ENCODE results near the gene APLP1. TPM values are rescaled to one million over a fixed set of nuclear protein-coding genes. Genes with fewer than 3 reads are reported as not detected.
"Not testable (repeated sequence)": the region's sequence is repeated elsewhere in the genome, so short reads cannot be mapped to it uniquely, and the experiment has no call there.

The APLP1 gene
- total and polyA plus RNA-seq, 2 of the 4 experiments (the other 2 are of a cell fraction), result 4.7 to 41.0 TPM

GRCh38 chr19:35891819-35892218 lies 23.4 kb downstream of the APLP1 start:
- POLR2A ChIA-PET (ENCODE audit: unreplicated experiment), result not testable (repeated sequence)
- CTCF ChIA-PET, result interaction anchor here (0.6 kb wide), 1 partner anchor 976 kb away, joined by 4 read pairs; no protein-coding TSS in a partner anchor

More at GRCh38 chr19:35891819-35892218, 23.4 kb downstream of the APLP1 start:
- H2AK5ac ChIP-seq (ENCODE audit: low read depth, low read length); in situ Hi-C loops (cut with MboI; ENCODE audit: low sequenced_read_pairs); H3K9me3 ChIP-seq (ENCODE audit: control insufficient read depth, insufficient read depth, low read length); H4K20me1 ChIP-seq (ENCODE audit: insufficient read depth, low read length); H2BK120ac ChIP-seq (ENCODE audit: low read depth, low read length); H3K4me3 ChIP-seq (ENCODE audit: insufficient read depth, low read depth, low read length); dilution Hi-C loops (cut with HindIII; ENCODE audit: low sequenced_read_pairs, unreplicated experiment); H3K27me3 ChIP-seq (ENCODE audit: control insufficient read depth, insufficient read depth, low read length); H3K18ac ChIP-seq (ENCODE audit: low read depth, low read length); DNase-seq; H3K9ac ChIP-seq (ENCODE audit: low read depth, low read length); H2BK5ac ChIP-seq (ENCODE audit: low read depth, low read length, poor library complexity, severe bottlenecking); H3K4me1 ChIP-seq (ENCODE audit: control insufficient read depth, insufficient read depth, low read length); H3K4ac ChIP-seq (ENCODE audit: low read depth, low read length); H3K14ac ChIP-seq (replicated peaks; ENCODE audit: low read depth, low read length); H2AK9ac ChIP-seq (replicated peaks; ENCODE audit: low read depth, low read length, poor library complexity); H3K23ac ChIP-seq (ENCODE audit: low read depth, low read length); H3K9me1 ChIP-seq (ENCODE audit: insufficient read depth, low read length); H4K8ac ChIP-seq (ENCODE audit: low read depth in 2 of 2, low read length in 2 of 2); intact Hi-C loops (cut with micrococcal nuclease); H3K4me2 ChIP-seq (ENCODE audit: low read depth, low read length); H4K91ac ChIP-seq (ENCODE audit: insufficient read depth, low read depth, low read length); H4K5ac ChIP-seq (ENCODE audit: low read depth, low read length); H3K56ac ChIP-seq (ENCODE audit: extremely low read depth, insufficient read depth, low read length); H2AFZ ChIP-seq (replicated peaks; ENCODE audit: low read length, poor library complexity); H2BK15ac ChIP-seq (ENCODE audit: low read depth, low read length); H2BK20ac ChIP-seq (ENCODE audit: low read depth, low read length); BruUV-seq (replicated peaks); ATAC-seq (ENCODE audit: low read depth); H3K27ac ChIP-seq (ENCODE audit: insufficient read depth, low read length): not testable (repeated sequence)
- Histone ChIP-seq H3K79me1 (ENCODE audit: low read depth in 1 of 2, low read length in 2 of 2) (peaks cover 8 to 12% of the 10 kb centered on the region in 2 experiments; a peak in 1 of 4 replicates), H3K36me3 (ENCODE audit: control insufficient read depth, insufficient read depth, low read length) (peaks cover 43% of the 10 kb centered on the region)
- no CpG with 5 or more reads among the region's 3 CpGs for WGBS, 2 experiments (ENCODE audit: extremely low coverage in 2 of 2, insufficient read length in 1 of 2)

Measured in IMR-90 (cell line).